ENCODE measurements around the gene TUG1.

DNA sequence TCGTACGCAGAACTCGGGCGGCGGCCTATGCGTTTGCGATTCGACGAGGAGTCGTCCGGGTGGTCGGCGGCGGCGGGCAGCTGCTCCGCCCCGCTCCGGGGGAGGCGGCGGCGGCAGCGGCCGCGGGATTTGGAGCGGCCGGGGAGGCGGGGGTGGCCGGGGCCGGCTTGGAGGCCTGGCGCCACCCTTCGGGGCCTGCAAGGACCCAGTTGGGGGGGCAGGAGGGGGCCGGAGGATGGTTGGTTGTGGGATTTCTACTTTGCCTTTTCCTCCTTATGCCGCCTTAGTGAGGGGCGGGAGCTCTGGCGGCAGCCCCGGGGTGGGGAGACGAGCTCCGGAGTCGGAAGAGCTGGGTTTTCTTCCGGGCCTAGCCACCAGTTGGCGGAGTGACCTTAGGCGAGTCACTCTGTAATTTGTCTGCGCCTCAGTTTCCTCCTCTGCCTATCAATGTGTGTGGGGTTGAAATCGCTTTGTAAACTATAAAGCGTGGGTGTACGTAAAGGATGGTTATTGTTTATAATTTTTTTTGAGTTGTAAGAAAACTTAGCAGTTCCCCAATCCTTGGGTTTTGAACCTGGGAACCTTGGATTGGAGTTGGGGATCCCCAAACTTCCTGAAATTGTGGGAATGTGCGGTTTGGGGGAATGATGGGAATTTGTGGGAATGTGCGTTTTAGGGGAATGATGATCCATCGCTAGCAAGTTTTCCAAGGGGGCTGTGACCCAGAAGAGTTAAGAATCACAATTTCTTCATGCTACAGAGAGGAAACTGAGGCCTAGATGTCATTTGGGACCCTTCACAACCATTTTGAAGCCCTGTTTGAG is 679 bp downstream of the TUG1 start:
- TF ChIP-seq, protein P1, sequence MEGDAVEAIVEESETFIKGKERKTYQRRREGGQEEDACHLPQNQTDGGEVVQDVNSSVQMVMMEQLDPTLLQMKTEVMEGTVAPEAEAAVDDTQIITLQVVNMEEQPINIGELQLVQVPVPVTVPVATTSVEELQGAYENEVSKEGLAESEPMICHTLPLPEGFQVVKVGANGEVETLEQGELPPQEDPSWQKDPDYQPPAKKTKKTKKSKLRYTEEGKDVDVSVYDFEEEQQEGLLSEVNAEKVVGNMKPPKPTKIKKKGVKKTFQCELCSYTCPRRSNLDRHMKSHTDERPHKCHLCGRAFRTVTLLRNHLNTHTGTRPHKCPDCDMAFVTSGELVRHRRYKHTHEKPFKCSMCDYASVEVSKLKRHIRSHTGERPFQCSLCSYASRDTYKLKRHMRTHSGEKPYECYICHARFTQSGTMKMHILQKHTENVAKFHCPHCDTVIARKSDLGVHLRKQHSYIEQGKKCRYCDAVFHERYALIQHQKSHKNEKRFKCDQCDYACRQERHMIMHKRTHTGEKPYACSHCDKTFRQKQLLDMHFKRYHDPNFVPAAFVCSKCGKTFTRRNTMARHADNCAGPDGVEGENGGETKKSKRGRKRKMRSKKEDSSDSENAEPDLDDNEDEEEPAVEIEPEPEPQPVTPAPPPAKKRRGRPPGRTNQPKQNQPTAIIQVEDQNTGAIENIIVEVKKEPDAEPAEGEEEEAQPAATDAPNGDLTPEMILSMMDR (IDR thresholded peaks at IDR 0.05) = no peak
- no peak for TF ChIP-seq POLR2A (IDR thresholded peaks at IDR 0.05)
